Lower leg skin (tissue), 4 donors: ENCODE results near the gene NPW. TPM values are rescaled to one million over a fixed set of nuclear protein-coding genes. Genes with fewer than 3 reads are reported as not detected.

ENCODE experiments used
- DNase-seq, 2 donors: peaks; one replicate each; pipeline ENCODE4 v3.0.0-alpha.2; 2019; ENCODE audit warnings: low spot score in 2 of 2
- H3K4me3 ChIP-seq: fragments of 200-600 bp; sonication (generic); 2 replicates; pipeline ENCODE4 v1.5.1; 2017; ENCODE audit warnings: mild to moderate bottlenecking, low read depth; ENCODE audit not compliant: poor library complexity, severe bottlenecking
- POLR2A ChIP-seq, 2 donors: fragments of 450-650 bp; IDR thresholded peaks; one replicate each; pipeline ENCODE4 v1.6.1; 2016 to 2017; ENCODE audit warnings: antibody characterized with exemption in 2 of 2, mild to moderate bottlenecking in 1 of 2, moderate library complexity in 1 of 2
- WGBS, 2 donors: methylation state at CpG; one replicate each; pipeline ENCODE4 v1.1.5; 2018; 5-methylcytosine and 5-hydroxymethylcytosine counted together
- intact Hi-C: fragments of 100-400 bp; cut with DNase I; formaldehyde crosslinking; loops from one replicate; pipeline ENCODE4 v1.15.0; 2023; ENCODE audit warnings: low total_unique reads
- total RNA-seq, 4 donors: library from RNA; depleted of rRNA; stranded (reverse); fragments of >200 nt; gene quantifications; one replicate each; pipeline ENCODE4 v1.1.0, GENCODE V29; 2016
- TF ChIP-seq, protein P1 (sequence below), 3 donors: fragments of 450-650 bp; IDR thresholded peaks; one replicate each; pipeline ENCODE4 v1.5.1; 2016; ENCODE audit warnings: antibody characterized with exemption in 3 of 3, mild to moderate bottlenecking in 3 of 3, moderate library complexity in 2 of 3

NPW gene
- total RNA-seq, 4 donors from 2014 or later: 0.38 to 3.9 (median 1.6) TPM; not detected in 1

DNA sequence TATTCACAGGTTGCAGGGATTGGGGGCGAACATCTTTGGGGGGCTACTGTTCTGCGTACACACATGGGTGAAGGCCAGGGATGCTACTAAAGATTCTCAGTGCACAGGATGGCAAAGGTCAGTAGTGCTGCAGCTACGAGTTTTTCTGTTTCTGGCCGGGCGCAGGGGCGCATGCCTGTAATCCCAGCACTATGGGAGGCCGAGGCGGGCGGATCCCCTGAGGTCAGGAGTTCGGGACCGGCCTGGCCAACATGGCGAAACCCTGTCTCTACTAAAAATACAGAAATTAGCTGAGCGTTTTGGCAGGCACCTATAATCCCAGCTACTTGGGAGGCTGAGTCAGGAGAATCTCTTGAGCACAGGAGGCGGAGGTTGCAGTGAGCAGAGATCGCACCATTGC, 6.1 kb upstream of the NPW start:
- no peak for DNase-seq
- WGBS, 2 donors: 88 to 92% methylated on average over 15 of the region's 15 CpGs
- TF ChIP-seq, protein P1, sequence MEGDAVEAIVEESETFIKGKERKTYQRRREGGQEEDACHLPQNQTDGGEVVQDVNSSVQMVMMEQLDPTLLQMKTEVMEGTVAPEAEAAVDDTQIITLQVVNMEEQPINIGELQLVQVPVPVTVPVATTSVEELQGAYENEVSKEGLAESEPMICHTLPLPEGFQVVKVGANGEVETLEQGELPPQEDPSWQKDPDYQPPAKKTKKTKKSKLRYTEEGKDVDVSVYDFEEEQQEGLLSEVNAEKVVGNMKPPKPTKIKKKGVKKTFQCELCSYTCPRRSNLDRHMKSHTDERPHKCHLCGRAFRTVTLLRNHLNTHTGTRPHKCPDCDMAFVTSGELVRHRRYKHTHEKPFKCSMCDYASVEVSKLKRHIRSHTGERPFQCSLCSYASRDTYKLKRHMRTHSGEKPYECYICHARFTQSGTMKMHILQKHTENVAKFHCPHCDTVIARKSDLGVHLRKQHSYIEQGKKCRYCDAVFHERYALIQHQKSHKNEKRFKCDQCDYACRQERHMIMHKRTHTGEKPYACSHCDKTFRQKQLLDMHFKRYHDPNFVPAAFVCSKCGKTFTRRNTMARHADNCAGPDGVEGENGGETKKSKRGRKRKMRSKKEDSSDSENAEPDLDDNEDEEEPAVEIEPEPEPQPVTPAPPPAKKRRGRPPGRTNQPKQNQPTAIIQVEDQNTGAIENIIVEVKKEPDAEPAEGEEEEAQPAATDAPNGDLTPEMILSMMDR (IDR thresholded peaks at IDR 0.05): no peak
- no peak for TF ChIP-seq POLR2A (IDR thresholded peaks at IDR 0.05)
- H3K4me3 ChIP-seq: no peak overlapping the region
- intact Hi-C loops: no loop called here

DNA sequence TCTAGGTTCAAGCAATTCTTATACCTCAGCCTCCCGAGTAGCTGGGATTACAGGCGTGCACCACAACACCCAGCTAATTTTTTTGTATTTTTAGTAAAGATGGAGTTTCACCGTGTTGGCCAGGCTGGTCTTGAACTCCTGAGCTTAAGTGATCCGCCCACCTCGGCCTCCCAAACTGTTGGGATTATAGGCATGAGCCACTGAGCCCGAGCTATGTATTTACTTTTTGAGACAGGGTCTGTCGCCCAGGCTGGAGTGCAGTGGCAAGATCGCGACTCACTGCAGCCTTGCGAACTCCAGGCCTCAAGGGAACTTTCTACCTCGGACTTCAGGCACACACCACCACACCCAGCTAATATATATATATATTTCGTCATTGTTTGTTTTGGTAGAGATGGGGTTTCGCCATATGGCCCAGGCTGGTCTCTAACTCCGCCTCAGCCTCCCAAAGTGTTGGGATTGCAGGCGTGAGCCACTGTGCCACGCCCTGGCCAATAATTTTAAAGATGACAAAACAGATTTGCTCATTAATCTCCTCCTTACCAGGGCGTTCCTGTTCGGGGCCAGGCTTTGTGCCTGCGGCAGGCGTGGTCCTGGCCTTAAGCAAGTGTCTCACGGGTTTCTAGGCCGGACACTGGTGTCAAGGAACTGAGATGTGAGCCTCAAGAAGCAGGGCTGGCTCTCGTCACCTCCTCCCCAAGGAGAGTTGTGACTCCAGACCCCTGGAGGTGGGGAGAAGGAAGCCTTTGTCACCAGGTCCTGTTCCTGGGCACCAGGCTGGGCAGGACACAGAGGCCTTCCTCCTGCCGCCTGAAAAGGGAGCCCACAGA, 4.3 kb upstream of the NPW start:
- DNase-seq: no peak
- WGBS, 2 donors: 62 to 65% methylated on average over 24 of the region's 24 CpGs

DNA sequence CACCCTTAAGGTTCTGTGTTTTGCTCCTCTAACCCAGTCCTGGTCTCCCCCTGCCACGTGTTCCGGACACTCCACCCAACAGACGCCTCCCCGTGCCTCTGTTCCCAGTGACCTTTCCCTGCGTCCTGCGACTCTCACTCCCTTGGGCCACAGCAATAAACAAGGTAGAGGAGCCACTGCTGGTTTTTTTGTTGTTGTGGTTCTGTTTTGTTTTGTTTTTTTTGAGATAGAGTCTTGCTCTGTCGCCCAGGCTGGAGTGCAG, 3.7 kb upstream of the NPW start:
- intact Hi-C loops: no loop called here
- TF ChIP-seq, protein P1 (IDR thresholded peaks at IDR 0.05): no peak
- TF ChIP-seq POLR2A (IDR thresholded peaks at IDR 0.05): no peak
- 76 to 81% methylated on average over 7 of the region's 7 CpGs for WGBS, 2 donors
- no peak overlapping the region for H3K4me3 ChIP-seq
- no peak for DNase-seq

More for the DNA sequence above, 4.3 kb upstream of the NPW start:
- no peak overlapping the region for H3K4me3 ChIP-seq
- intact Hi-C loops: no loop called here
- TF ChIP-seq, protein P1 (IDR thresholded peaks at IDR 0.05): no peak
- no peak for TF ChIP-seq POLR2A (IDR thresholded peaks at IDR 0.05)

DNA sequence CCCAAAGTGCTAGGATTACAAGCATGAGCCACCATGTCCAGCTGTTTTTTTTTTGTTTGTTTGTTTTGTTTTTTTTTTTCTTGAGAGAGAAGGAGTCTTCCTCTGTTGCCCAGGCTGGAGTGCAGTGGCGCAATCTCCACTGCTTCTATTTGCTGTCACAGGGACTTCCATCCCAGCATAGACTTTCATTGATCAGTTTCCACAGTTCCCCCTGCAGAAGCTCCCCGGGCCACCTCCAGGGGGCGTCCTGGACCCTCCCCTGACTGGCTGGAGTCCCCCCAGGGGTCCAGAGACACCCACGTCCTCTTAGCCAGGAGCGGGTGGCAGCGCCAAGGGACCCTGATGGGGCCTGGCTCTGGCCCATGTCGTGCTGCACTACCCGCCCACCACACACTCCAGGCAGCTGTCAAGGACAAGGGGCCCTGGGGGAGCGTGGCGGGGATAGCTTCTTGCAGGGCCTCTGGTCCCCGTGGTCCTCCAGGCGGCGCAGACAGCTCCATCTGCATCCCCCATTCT, 3.1 kb upstream of the NPW start:
- 47 to 55% methylated on average over 12 to 13 of the region's 13 CpGs for WGBS, 2 donors
- intact Hi-C loops: no loop called here
- TF ChIP-seq, protein P1 (IDR thresholded peaks at IDR 0.05): no peak
- TF ChIP-seq POLR2A (IDR thresholded peaks at IDR 0.05): no peak
- no peak for DNase-seq
- H3K4me3 ChIP-seq: no peak overlapping the region

DNA sequence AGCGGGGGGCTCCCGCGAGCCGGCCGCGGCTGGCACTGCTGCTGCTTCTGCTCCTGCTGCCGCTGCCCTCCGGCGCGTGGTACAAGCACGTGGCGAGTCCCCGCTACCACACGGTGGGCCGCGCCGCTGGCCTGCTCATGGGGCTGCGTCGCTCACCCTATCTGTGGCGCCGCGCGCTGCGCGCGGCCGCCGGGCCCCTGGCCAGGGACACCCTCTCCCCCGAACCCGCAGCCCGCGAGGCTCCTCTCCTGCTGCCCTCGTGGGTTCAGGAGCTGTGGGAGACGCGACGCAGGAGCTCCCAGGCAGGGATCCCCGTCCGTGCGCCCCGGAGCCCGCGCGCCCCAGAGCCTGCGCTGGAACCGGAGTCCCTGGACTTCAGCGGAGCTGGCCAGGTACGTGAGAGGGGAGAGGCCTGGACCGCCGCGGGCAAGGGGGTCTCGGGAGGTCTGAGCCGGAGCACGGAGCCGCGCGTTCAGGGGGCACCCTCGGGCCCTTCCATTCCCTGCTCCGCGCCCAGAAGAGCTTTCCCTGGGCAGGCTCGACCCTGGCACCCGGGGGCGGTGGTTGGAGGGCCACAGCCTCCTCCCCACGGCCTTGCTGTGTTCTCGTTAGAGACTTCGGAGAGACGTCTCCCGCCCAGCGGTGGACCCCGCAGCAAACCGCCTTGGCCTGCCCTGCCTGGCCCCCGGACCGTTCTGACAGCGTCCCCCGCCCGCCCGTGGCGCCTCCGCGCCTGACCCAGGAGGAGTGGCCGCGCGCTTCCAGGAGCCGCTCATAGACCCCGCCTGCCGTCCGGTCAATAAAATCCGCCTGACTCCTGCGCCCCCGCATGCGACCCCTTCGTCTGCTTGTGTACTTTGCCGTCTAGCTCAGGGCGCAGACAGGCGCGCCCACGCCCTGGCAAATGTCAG, 591 bp downstream of the NPW start:
- H3K4me3 ChIP-seq: no peak overlapping the region
- no peak for DNase-seq
- TF ChIP-seq, protein P1 (IDR thresholded peaks at IDR 0.05): no peak
- no peak for TF ChIP-seq POLR2A (IDR thresholded peaks at IDR 0.05)
- 0 to 2% methylated on average over 35 to 51 of the region's 96 CpGs for WGBS, 2 donors
- intact Hi-C loops: loop anchor here (5.0 kb wide), 1 partner anchor 122 kb away; no protein-coding TSS in a partner anchor
